NCI-H774 (cell line): Measurements from ENCODE around the gene INPP5A.
"Not testable (repeated sequence)": the region's sequence is repeated elsewhere in the genome, so short reads cannot be mapped to it uniquely, and the experiment has no call there.

Source experiments
- DNase-seq: peaks from one replicate; lab custom pipeline; 2025; lab: John Stamatoyannopoulos, UW

The INPP5A gene

GRCh38 chr10:132599023-132599618 is 61.5 kb downstream of the INPP5A start:
- not testable (repeated sequence) for DNase-seq

- DNase-seq = no peak
Observed at GRCh38 chr10:132599732-132600131, 62.1 kb downstream of the INPP5A start.

- no peak for DNase-seq
Observed at GRCh38 chr10:132600416-132600815, 62.8 kb downstream of the INPP5A start.

GRCh38 chr10:132601567-132601966 is 64.0 kb downstream of the INPP5A start:
- DNase-seq = no peak

- no peak for DNase-seq
Observed at GRCh38 chr10:132602614-132603013, 65.0 kb downstream of the INPP5A start.

- no peak for DNase-seq
Observed at GRCh38 chr10:132603851-132604533, 66.4 kb downstream of the INPP5A start.

GRCh38 chr10:132604686-132605085 is 67.1 kb downstream of the INPP5A start:
- no peak for DNase-seq

- no peak for DNase-seq
Observed at GRCh38 chr10:132605390-132605789, 67.8 kb downstream of the INPP5A start.

- DNase-seq = no peak
Observed at GRCh38 chr10:132606031-132606491, 68.5 kb downstream of the INPP5A start.

- no peak for DNase-seq
Observed at GRCh38 chr10:132606536-132607316, 69.1 kb downstream of the INPP5A start.

GRCh38 chr10:132607491-132607890 is 69.9 kb downstream of the INPP5A start:
- DNase-seq = no peak

- DNase-seq = no peak
Observed at GRCh38 chr10:132607961-132608495, 70.4 kb downstream of the INPP5A start.

GRCh38 chr10:132608511-132609195 is 71.1 kb downstream of the INPP5A start:
- no peak for DNase-seq

- DNase-seq = no peak
Observed at GRCh38 chr10:132609211-132609610, 71.6 kb downstream of the INPP5A start.

GRCh38 chr10:132610071-132610701 is 72.6 kb downstream of the INPP5A start:
- no peak for DNase-seq

GRCh38 chr10:132611026-132611910 is 73.7 kb downstream of the INPP5A start:
- DNase-seq = no peak

- DNase-seq = no peak
Observed at GRCh38 chr10:132611986-132612385, 74.4 kb downstream of the INPP5A start.

- no peak for DNase-seq
Observed at GRCh38 chr10:132612571-132613504, 75.3 kb downstream of the INPP5A start.

GRCh38 chr10:132613566-132614348 is 76.2 kb downstream of the INPP5A start:
- DNase-seq = no peak
